HL-60 (cell line): ENCODE data around the gene PRCD.
"Not testable (repeated sequence)": the region's sequence is repeated elsewhere in the genome, so short reads cannot be mapped to it uniquely, and the experiment has no call there.

ENCODE experiments used
- DNase-seq, 2 experiments: peaks; one replicate each; pipeline ENCODE4 v3.0.0-alpha.2; 2010 to 2020; ENCODE audit warnings: low read depth in 1 of 2, low spot score in 1 of 2
- H3K27ac ChIP-seq: fragments of 250-450 bp; sonication (Bioruptor Pico); replicated peaks from 2 replicates; pipeline ENCODE4 v1.5.1; 2020; ENCODE audit warnings: mild to moderate bottlenecking, moderate library complexity
- H3K27me3 ChIP-seq: fragments of 250-450 bp; sonication (Bioruptor Pico); 2 replicates; pipeline ENCODE4 v1.5.1; 2021; ENCODE audit warnings: mild to moderate bottlenecking, moderate library complexity; ENCODE audit not compliant: insufficient read depth, poor library complexity, severe bottlenecking
- H3K4me3 ChIP-seq: replicated peaks from 2 replicates; pipeline ENCODE4 v1.5.1; 2011; ENCODE audit warnings: mild to moderate bottlenecking, control low read depth, low read length; ENCODE audit not compliant: insufficient read depth
- CTCF ChIP-seq: IDR thresholded peaks from one replicate; pipeline ENCODE4 v1.5.1; 2011; ENCODE audit warnings: low read length, control low read depth, inconsistent platforms; ENCODE audit not compliant: insufficient read depth
- GABPA ChIP-seq: IDR thresholded peaks from 2 replicates; pipeline ENCODE4 v1.6.1; 2012; ENCODE audit warnings: low read depth
- POLR2AphosphoS5 ChIP-seq: IDR thresholded peaks from 2 replicates; pipeline ENCODE4 v1.6.1; 2012; ENCODE audit warnings: low read depth
- REST ChIP-seq: IDR thresholded peaks from 2 replicates; pipeline ENCODE4 v1.6.1; 2012; ENCODE audit warnings: low read depth; ENCODE audit not compliant: insufficient replicate concordance
- SPI1 ChIP-seq: IDR thresholded peaks from 2 replicates; pipeline ENCODE4 v1.6.1; 2012; ENCODE audit warnings: low read depth, mild to moderate bottlenecking, borderline replicate concordance

The PRCD gene

GRCh38 chr17:76557368-76558197, 17.7 kb downstream of the PRCD start:
- TF ChIP-seq POLR2AphosphoS5 = peak; percentile 98
- peak; percentile 70 for TF ChIP-seq REST
- TF ChIP-seq GABPA = no peak
- TF ChIP-seq CTCF = peak; percentile 15
- no peak; the same call in 1 of the 2 replicates for TF ChIP-seq SPI1
- no peaks in the 10 kb centered on the region for H3K27me3 ChIP-seq
- peak overlapping the region; percentile 83 for H3K4me3 ChIP-seq
- DNase-seq = peak; percentile 92 to 96
- H3K27ac ChIP-seq = peak overlapping the region; percentile 96

- Histone ChIP-seq H3K4me3 (peak overlapping the region; percentile 83), H3K27ac (peak overlapping the region; percentile 96), H3K27me3 (no peaks in the 10 kb centered on the region)
- peak in 1 of 2 experiments; percentile 45 for DNase-seq
- TF ChIP-seq SPI1 = no peak
- TF ChIP-seq CTCF = peak; percentile 45
- no peak for TF ChIP-seq POLR2AphosphoS5
Measured at GRCh38 chr17:76558198-76559095, 18.6 kb downstream of the PRCD start.

GRCh38 chr17:76559460-76559859, 19.6 kb downstream of the PRCD start:
- not testable (repeated sequence) for DNase-seq, H3K27me3 ChIP-seq
- Histone ChIP-seq H3K27ac (peak overlapping the region; percentile 96), H3K4me3 (peak overlapping the region; percentile 83)

GRCh38 chr17:76560036-76560876, 20.4 kb downstream of the PRCD start:
- H3K27ac ChIP-seq = peak overlapping the region; percentile 96
- peak in 1 of 2 experiments; percentile 53 for DNase-seq
- H3K4me3 ChIP-seq = peak overlapping the region; percentile 83
- H3K27me3 ChIP-seq = no peaks in the 10 kb centered on the region
- TF ChIP-seq REST (no peak), SPI1 (no peak), CTCF (no peak), GABPA (no peak), POLR2AphosphoS5 (no peak; the same call in 1 of the 2 replicates)
